Adrenal gland (tissue), 12 donors: Measurements from ENCODE around the gene GGT6. TPM values are rescaled to one million over a fixed set of nuclear protein-coding genes. Genes with fewer than 3 reads are reported as not detected.

Experiments
- DNase-seq, 7 donors: peaks; one replicate each; pipeline ENCODE4 v3.0.0-alpha.2; 2019 to 2020
- H3K27ac ChIP-seq, 5 donors: fragments of 200-600 bp; sonication (generic) in 4 of 5; 1 replicate in 3 of 5; 2 replicates in 2 of 5; pipeline versions ENCODE4 v1.5.1 to v1.8.0; 2016 to 2020; ENCODE audit warnings: mild to moderate bottlenecking in 1 of 5
- H3K27me3 ChIP-seq: fragments of 200-600 bp; 2 replicates; pipeline ENCODE4 v1.8.0; 2021
- H3K36me3 ChIP-seq, 2 donors: fragments of 200-600 bp; replicated peaks in 1 of 2; 1 replicate in 1 of 2; 2 replicates in 1 of 2; pipeline versions ENCODE4 v1.5.1 to v1.8.0; 2018 to 2022
- H3K4me1 ChIP-seq, 2 donors: fragments of 200-600 bp; replicated peaks in 1 of 2; 1 replicate in 1 of 2; 2 replicates in 1 of 2; pipeline versions ENCODE4 v1.5.1 to v1.8.0; 2018 to 2021
- H3K4me3 ChIP-seq, 4 donors: fragments of 200-600 bp; sonication (generic) in 3 of 4; one replicate each; pipeline ENCODE4 v1.5.1; 2016 to 2018
- H3K9me3 ChIP-seq, 3 donors: fragments of 200-600 bp; sonication (generic) in 1 of 3; replicated peaks in 1 of 3; 1 replicate in 2 of 3; 2 replicates in 1 of 3; pipeline versions ENCODE4 v1.5.1 to v1.8.0; 2016 to 2021
- POLR2A ChIP-seq, 2 donors: fragments of 450-650 bp; IDR thresholded peaks; one replicate each; pipeline ENCODE4 v1.6.1; 2017; ENCODE audit warnings: antibody characterized with exemption in 2 of 2, mild to moderate bottlenecking in 2 of 2, moderate library complexity in 1 of 2
- WGBS, 4 donors: extraction: QIAGEN DNeasy Blood & Tissue Kit in 2 of 4; methylation state at CpG; one replicate each; pipeline versions ENCODE4 v1.1.5 to v1.1.7; 2013 to 2017; 5-methylcytosine and 5-hydroxymethylcytosine counted together
- intact Hi-C, 2 donors: fragments of 100-400 bp; cut with DNase I; formaldehyde crosslinking; loops; one replicate each; pipeline versions ENCODE4 v1.14.1 to v1.15.0; 2022 to 2023
- polyA plus RNA-seq, 3 donors: library from polyadenylated mRNA; stranded (reverse); fragments of 200-250 nt in 2 of 3; fragments of 350-450 nt in 1 of 3; fragmentation: Illumina TruSeq in 1 of 3; extraction: RNeasy Lipid Tissue Mini Kit (QIAGEN cat#74804) in 1 of 3; gene quantifications; one replicate each; pipeline ENCODE4 v1.2.3, GENCODE V29; 2013 to 2014
- total RNA-seq, 9 donors: library from RNA; depleted of rRNA in 4 of 9; stranded (reverse); fragments of >200 nt in 4 of 9; fragments of 120-200 nt in 1 of 9; fragmentation: NEBNext Ultra II Directional in 1 of 9; extraction: Animal tissue kit (Norgen Biotek cat#: 25700) in 1 of 9; gene quantifications; one replicate each; pipeline versions ENCODE4 v1.1.0 to v1.2.4, GENCODE V29; 2013 to 2023
- TF ChIP-seq, protein P1 (sequence below), 6 experiments: fragments of 450-650 bp in 4 of 6; fragments of 200-600 bp in 2 of 6; sonication (generic) in 1 of 6; IDR thresholded peaks; 1 replicate in 5 of 6; 2 replicates in 1 of 6; pipeline versions ENCODE4 v1.5.1 to v1.8.0; 2016 to 2021; ENCODE audit warnings: antibody characterized with exemption in 6 of 6, mild to moderate bottlenecking in 2 of 6, moderate library complexity in 1 of 6
- donor health status: healthy with polysubstance abuse.
- donor health status: Bipolar disorder and iron deficiency.
- donor health status: DM: yes; HTN: yes; CAD: no.
- donor health status: DM: no; HTN: no; CAD: no.
- donor health status: DM: no; HTN: no; CAD: no.
- donor health status: DM: yes; HTN: yes; CAD: no.

The GGT6 gene
- total and polyA plus RNA-seq, 12 donors = 0.06 to 4.2 (median 0.88) TPM

DNA sequence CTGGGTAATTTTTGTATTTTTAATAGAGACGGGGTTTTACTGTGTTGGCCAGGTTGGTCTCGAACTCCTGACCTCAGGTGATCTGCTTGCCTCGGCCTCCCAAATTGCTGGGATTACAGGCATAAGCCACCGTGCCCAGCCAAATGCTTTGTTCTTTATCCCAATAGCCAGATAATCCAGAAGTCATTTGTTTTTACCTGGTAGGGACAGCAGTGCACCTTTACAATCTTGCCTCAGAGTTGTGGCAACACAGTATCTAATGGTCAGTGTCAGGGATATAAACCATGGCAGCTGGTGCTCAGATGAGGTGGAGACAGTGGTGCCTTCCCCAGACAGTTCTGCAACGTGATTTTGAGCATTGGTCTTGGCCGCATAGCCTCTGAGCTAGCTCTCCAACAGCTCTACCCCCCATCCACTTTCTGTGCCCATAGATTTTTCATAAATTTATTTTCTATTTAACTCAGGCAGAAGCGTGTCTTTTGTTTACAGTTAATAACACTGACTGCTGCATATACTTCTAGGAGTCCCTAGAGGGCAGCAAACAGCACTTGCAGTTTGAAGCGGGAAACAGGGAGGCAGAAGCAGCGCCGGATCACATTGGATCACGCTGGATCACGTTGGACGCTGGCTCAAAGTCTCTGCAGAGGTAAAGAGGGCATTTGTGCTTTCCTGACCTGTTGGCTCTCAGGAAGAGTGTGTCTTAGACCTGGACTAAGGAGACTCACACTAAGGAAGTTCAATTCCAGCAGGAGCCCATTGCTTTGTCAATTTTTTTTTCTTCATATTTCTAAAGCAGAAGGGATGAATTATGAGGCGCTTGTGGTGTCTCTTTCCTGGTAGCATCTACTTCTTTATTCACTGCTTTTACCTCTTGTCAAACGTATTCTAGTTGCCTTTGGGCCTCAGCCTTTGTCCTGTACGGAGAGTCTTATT is 5.1 kb upstream of the GGT6 start:
- TF ChIP-seq, protein P1, sequence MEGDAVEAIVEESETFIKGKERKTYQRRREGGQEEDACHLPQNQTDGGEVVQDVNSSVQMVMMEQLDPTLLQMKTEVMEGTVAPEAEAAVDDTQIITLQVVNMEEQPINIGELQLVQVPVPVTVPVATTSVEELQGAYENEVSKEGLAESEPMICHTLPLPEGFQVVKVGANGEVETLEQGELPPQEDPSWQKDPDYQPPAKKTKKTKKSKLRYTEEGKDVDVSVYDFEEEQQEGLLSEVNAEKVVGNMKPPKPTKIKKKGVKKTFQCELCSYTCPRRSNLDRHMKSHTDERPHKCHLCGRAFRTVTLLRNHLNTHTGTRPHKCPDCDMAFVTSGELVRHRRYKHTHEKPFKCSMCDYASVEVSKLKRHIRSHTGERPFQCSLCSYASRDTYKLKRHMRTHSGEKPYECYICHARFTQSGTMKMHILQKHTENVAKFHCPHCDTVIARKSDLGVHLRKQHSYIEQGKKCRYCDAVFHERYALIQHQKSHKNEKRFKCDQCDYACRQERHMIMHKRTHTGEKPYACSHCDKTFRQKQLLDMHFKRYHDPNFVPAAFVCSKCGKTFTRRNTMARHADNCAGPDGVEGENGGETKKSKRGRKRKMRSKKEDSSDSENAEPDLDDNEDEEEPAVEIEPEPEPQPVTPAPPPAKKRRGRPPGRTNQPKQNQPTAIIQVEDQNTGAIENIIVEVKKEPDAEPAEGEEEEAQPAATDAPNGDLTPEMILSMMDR (IDR thresholded peaks at IDR 0.05) = peak; percentile 65 to 81 (median 74)
- no peak for TF ChIP-seq POLR2A (IDR thresholded peaks at IDR 0.05)
- Histone ChIP-seq H3K27ac (no peak overlapping the region), H3K36me3 (no peaks in the 10 kb centered on the region), H3K9me3 (no peaks in the 10 kb centered on the region), H3K4me1 (peaks cover 0 to 15% of the 10 kb centered on the region in 2 donors), H3K4me3 (no peak overlapping the region), H3K27me3 (no peaks in the 10 kb centered on the region)
- 29 to 37% (median 31%) methylated on average over 16 of the region's 16 CpGs for WGBS, 4 donors
- peak in 6 of 7 donors; percentile 68 to 87 (median 80) for DNase-seq
- intact Hi-C loops = loop anchor here in 1 of 2 donors (5.0 kb wide), 1 partner anchor 57 kb away; no protein-coding TSS in a partner anchor

DNA sequence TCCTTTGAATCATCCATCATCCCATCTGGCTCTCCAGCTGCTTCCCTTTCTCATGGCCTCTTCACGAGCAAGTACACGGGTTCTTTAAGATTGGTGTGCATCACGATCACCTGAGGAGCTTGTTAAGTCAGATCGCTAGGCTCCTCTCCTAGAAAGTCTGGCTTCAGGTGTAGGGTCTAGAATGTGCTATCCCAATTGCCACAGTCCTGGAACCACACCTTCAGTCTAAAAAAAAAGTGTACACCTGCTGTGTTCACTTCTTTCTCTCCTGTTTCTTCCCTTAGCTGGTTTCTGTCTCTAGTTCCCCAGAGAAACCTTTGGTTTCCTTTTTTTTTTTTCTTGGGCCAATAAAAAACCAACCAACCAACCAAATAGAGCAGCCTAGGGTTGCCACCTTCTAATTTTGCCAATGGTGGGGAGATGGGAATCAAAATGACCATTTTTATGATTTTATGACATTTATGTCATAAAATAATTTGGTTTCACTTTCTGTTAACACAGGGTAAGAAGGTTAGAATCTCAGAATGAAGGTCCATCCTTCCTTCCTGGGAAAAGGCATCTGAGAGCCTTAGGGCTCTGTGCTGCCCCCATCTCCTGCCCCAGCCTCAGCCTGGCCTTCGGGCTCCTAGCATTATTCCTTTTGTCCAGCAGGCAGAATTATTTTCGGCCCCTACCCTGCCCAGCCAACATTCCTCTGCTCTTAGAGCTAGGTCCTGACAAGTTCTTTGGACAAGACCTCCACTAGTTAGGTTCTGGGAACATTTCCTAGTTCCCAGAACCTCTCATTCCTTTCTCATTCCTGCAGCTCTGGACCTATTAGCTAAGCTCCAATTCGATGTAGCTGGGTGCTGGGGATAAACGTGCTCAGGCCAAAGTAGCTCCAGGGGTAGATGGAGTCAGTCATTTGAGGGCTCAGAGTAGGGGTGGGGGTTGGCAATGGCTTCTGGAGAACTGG is 1.9 kb upstream of the GGT6 start:
- H3K9me3 ChIP-seq = no peaks in the 10 kb centered on the region
- H3K27ac ChIP-seq = no peak overlapping the region
- 67 to 73% (median 71%) methylated on average over 8 of the region's 8 CpGs for WGBS, 4 donors
- H3K27me3 ChIP-seq = no peaks in the 10 kb centered on the region
- no peak for TF ChIP-seq POLR2A (IDR thresholded peaks at IDR 0.05)
- TF ChIP-seq, protein P1 (IDR thresholded peaks at IDR 0.05) = no peak
- no peak for DNase-seq
- H3K4me3 ChIP-seq = no peak overlapping the region
- H3K36me3 ChIP-seq = no peaks in the 10 kb centered on the region
- intact Hi-C loops = no loop called here
- H3K4me1 ChIP-seq = peaks cover 0 to 17% of the 10 kb centered on the region in 2 donors

DNA sequence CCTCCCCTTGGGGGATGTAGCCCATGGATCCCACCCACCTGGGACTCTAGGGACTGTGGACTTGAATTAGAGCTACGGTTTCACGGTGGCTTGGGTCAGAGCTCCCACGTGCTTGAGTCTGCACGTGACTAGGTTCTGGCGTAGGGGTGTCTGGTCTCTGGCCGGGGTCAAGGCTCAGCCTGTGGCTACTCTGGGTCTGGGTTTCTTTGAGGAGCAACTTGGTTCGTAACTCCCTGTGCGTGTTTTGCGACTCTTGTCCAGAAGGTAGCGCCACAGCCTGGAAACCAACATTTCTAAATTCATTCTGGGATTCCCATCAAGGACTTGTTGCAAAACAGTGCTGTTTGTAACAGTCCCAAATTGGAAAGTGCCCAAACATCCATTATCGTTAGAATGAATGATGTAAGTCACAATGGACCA is 470 bp upstream of the GGT6 start:
- DNase-seq = peak in 6 of 7 donors; percentile 58 to 83 (median 78)
- intact Hi-C loops = no loop called here
- H3K4me3 ChIP-seq = no peak overlapping the region
- H3K27me3 ChIP-seq = no peaks in the 10 kb centered on the region
- TF ChIP-seq, protein P1 (IDR thresholded peaks at IDR 0.05) = peak in 4 of 6 experiments; percentile 34 to 46 (median 38)
- no peak for TF ChIP-seq POLR2A (IDR thresholded peaks at IDR 0.05)
- H3K36me3 ChIP-seq = no peaks in the 10 kb centered on the region
- H3K9me3 ChIP-seq = no peaks in the 10 kb centered on the region
- H3K27ac ChIP-seq = peak overlapping the region in 2 of 5 donors; percentile 47 to 49
- WGBS, 4 donors = 38 to 50% (median 42%) methylated on average over 5 to 11 of the region's 11 CpGs
- peaks cover 2 to 17% of the 10 kb centered on the region in 2 donors for H3K4me1 ChIP-seq

DNA sequence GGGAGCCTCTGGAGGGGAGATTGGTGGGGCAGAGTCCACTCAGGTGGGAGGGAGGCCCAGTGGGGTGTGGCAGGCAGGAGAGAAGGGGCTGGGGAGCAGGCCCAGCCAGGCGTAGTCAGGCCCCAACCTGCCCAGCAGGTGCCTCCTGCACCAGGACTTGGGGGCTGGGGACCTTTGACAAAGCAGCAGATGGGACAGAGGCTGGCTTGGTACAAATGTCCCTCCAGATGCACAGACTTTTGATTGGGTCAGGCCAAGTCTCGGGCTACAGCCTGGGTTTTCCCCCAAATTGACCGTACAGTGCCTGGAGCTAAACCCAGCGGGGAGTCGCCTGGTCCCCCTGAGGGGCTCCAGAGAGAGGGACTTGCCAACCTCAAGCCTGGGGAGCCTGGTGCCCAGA is 411 bp downstream of the GGT6 start:
- Histone ChIP-seq H3K36me3 (no peaks in the 10 kb centered on the region), H3K27ac (no peak overlapping the region), H3K4me3 (no peak overlapping the region), H3K4me1 (peaks cover 6 to 15% of the 10 kb centered on the region in 2 donors), H3K9me3 (no peaks in the 10 kb centered on the region), H3K27me3 (no peaks in the 10 kb centered on the region)
- WGBS, 4 donors = 94 to 96% (median 96%) methylated on average over 3 to 5 of the region's 5 CpGs; no CpG with 5 or more reads in 1 of the 4 donors
- TF ChIP-seq, protein P1 (IDR thresholded peaks at IDR 0.05) = no peak
- no peak for TF ChIP-seq POLR2A (IDR thresholded peaks at IDR 0.05)
- no peak for DNase-seq
- intact Hi-C loops = no loop called here
